ENCODE results near the gene TCHHL1. TPM values are rescaled to one million over a fixed set of nuclear protein-coding genes. Genes with fewer than 3 reads are reported as not detected.

TCHHL1 gene
- total RNA-seq (2021) (not detected in 3 replicates), Bru-seq, nascent RNA (not detected)
- long read RNA-seq, experiment 1, result 0 reads
- long read RNA-seq, experiment 2, result 0 reads
- long read RNA-seq, experiment 3, result 0 reads

DNA sequence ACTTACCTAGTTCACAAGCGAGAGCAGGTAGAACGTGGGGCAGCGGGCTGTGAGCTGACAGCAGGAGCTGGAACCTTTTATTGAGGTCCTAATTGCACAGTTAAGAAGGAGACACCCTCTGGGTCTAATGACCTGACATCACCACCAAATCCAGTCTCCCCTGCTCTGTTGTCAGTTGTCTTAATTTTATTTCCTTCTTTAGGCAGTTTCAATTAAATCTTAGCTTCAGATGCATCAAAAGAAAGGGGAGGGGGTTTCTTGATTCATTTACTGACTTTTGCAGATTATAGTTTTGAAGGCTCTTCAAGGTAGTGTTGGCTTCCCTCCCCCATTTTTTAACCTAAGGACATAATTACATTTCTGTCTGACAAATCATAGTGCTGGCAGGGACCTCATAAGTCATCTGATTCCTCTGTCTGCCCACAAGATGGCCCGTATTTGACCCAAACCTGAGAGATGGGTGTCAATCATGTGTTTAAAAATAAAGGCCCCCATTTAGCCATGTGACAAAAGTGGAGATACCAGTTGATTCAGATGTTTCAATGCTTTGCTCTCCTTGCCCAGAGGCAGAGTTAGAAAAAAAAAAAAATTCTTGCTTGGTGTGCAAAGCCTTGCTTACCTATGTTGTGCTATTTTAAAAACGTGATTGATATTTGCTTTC is at the start of gene TCHHL1:
Gene TCHHL1, minus strand, starts transcription at position 51 of the 661 bp plus-strand sequence. CDS start 921 bp downstream, outside the sequence.
- POLR2A ChIA-PET, result no interaction called here
- ATAC-seq (no peak), DNase-seq (ENCODE audit: low spot score) (no peak)
- Mint-ChIP-seq H3K27me3 (ENCODE audit: low read depth) (peaks cover 29% of the 10 kb centered on the region), H3K27ac (no peak within 1 kb of the TSS), H3K4me3 (no peak within 1 kb of the TSS), H3K4me1 (no peaks in the 10 kb centered on the region), H3K9me3 (peaks cover 39% of the 10 kb centered on the region), H3K36me3 (0 out of 2 replicates have a peak, but pooled peaks cover 2% of the 10 kb centered on the region)
- TF ChIP-seq TP53 (CRISPR knock-in tag; IDR thresholded peaks at IDR 0.05) (no peak), KAT7 (CRISPR knock-in tag; IDR thresholded peaks at IDR 0.05; ENCODE audit: borderline replicate concordance) (no peak), ZBTB21 (CRISPR knock-in tag; IDR thresholded peaks at IDR 0.05; ENCODE audit: borderline replicate concordance) (no peak), TEAD1 (CRISPR knock-in tag; IDR thresholded peaks at IDR 0.05) (no peak), MYBL2 (CRISPR knock-in tag; IDR thresholded peaks at IDR 0.05) (no peak), SMAD4 (CRISPR knock-in tag; IDR thresholded peaks at IDR 0.05) (no peak), PRRX2 (CRISPR knock-in tag; IDR thresholded peaks at IDR 0.05) (no peak)
- TF ChIP-seq, protein P1, sequence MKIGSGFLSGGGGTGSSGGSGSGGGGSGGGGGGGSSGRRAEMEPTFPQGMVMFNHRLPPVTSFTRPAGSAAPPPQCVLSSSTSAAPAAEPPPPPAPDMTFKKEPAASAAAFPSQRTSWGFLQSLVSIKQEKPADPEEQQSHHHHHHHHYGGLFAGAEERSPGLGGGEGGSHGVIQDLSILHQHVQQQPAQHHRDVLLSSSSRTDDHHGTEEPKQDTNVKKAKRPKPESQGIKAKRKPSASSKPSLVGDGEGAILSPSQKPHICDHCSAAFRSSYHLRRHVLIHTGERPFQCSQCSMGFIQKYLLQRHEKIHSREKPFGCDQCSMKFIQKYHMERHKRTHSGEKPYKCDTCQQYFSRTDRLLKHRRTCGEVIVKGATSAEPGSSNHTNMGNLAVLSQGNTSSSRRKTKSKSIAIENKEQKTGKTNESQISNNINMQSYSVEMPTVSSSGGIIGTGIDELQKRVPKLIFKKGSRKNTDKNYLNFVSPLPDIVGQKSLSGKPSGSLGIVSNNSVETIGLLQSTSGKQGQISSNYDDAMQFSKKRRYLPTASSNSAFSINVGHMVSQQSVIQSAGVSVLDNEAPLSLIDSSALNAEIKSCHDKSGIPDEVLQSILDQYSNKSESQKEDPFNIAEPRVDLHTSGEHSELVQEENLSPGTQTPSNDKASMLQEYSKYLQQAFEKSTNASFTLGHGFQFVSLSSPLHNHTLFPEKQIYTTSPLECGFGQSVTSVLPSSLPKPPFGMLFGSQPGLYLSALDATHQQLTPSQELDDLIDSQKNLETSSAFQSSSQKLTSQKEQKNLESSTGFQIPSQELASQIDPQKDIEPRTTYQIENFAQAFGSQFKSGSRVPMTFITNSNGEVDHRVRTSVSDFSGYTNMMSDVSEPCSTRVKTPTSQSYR (CRISPR knock-in tag; IDR thresholded peaks at IDR 0.05), result no peak
- TF ChIP-seq, protein P2, sequence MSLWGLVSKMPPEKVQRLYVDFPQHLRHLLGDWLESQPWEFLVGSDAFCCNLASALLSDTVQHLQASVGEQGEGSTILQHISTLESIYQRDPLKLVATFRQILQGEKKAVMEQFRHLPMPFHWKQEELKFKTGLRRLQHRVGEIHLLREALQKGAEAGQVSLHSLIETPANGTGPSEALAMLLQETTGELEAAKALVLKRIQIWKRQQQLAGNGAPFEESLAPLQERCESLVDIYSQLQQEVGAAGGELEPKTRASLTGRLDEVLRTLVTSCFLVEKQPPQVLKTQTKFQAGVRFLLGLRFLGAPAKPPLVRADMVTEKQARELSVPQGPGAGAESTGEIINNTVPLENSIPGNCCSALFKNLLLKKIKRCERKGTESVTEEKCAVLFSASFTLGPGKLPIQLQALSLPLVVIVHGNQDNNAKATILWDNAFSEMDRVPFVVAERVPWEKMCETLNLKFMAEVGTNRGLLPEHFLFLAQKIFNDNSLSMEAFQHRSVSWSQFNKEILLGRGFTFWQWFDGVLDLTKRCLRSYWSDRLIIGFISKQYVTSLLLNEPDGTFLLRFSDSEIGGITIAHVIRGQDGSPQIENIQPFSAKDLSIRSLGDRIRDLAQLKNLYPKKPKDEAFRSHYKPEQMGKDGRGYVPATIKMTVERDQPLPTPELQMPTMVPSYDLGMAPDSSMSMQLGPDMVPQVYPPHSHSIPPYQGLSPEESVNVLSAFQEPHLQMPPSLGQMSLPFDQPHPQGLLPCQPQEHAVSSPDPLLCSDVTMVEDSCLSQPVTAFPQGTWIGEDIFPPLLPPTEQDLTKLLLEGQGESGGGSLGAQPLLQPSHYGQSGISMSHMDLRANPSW (CRISPR knock-in tag; conservative IDR thresholded peaks at IDR 0.05; ENCODE audit: low read depth), result no peak
- TF ChIP-seq, protein P3, sequence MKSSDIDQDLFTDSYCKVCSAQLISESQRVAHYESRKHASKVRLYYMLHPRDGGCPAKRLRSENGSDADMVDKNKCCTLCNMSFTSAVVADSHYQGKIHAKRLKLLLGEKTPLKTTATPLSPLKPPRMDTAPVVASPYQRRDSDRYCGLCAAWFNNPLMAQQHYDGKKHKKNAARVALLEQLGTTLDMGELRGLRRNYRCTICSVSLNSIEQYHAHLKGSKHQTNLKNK (CRISPR knock-in tag; IDR thresholded peaks at IDR 0.05), result no peak
- TF ChIP-seq, protein P4, sequence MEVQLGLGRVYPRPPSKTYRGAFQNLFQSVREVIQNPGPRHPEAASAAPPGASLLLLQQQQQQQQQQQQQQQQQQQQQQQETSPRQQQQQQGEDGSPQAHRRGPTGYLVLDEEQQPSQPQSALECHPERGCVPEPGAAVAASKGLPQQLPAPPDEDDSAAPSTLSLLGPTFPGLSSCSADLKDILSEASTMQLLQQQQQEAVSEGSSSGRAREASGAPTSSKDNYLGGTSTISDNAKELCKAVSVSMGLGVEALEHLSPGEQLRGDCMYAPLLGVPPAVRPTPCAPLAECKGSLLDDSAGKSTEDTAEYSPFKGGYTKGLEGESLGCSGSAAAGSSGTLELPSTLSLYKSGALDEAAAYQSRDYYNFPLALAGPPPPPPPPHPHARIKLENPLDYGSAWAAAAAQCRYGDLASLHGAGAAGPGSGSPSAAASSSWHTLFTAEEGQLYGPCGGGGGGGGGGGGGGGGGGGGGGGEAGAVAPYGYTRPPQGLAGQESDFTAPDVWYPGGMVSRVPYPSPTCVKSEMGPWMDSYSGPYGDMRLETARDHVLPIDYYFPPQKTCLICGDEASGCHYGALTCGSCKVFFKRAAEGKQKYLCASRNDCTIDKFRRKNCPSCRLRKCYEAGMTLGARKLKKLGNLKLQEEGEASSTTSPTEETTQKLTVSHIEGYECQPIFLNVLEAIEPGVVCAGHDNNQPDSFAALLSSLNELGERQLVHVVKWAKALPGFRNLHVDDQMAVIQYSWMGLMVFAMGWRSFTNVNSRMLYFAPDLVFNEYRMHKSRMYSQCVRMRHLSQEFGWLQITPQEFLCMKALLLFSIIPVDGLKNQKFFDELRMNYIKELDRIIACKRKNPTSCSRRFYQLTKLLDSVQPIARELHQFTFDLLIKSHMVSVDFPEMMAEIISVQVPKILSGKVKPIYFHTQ (CRISPR knock-in tag; IDR thresholded peaks at IDR 0.05), result no peak
- TF ChIP-seq, protein P5, sequence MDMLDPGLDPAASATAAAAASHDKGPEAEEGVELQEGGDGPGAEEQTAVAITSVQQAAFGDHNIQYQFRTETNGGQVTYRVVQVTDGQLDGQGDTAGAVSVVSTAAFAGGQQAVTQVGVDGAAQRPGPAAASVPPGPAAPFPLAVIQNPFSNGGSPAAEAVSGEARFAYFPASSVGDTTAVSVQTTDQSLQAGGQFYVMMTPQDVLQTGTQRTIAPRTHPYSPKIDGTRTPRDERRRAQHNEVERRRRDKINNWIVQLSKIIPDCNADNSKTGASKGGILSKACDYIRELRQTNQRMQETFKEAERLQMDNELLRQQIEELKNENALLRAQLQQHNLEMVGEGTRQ (CRISPR knock-in tag; IDR thresholded peaks at IDR 0.05), result no peak
- CTCF ChIA-PET, result no interaction called here

DNA sequence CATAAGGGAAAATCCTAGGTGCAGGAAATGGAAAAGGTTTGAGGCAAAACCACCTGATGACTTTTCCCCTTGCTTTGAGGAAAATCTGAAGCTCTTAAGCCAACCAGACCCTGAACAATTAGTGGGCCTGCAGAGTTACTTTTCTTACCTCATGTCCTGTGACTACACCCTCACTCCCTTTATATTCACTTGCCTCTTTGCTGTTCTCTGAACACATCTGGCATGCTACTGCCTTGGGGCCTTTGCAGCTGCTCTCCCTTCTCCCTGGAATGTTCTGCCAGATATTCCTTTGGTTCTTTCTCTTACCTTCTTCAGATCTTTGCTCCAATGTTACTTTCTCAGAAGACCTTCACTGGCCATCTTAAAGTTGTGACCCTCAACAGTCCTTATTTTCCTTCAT is 48.4 kb upstream of the TCHHL1 start:
- DNase-seq (ENCODE audit: low spot score) (no peak), ATAC-seq (no peak)
- no peak overlapping the region for H3K27ac Mint-ChIP-seq
- ChIA-PET POLR2A (no interaction called here), CTCF (interaction anchor here (0.9 kb wide), 1 partner anchor 84 kb away, joined by 6 read pairs; no protein-coding TSS in a partner anchor)
- no peak overlapping the region for H3K4me3 Mint-ChIP-seq
- peaks cover 42% of the 10 kb centered on the region for H3K27me3 Mint-ChIP-seq (ENCODE audit: low read depth)
- H3K36me3 Mint-ChIP-seq, result peaks cover 3% of the 10 kb centered on the region
- H3K4me1 Mint-ChIP-seq, result no peaks in the 10 kb centered on the region
- H3K9me3 Mint-ChIP-seq, result peaks cover 73% of the 10 kb centered on the region
- TF ChIP-seq, protein P6, sequence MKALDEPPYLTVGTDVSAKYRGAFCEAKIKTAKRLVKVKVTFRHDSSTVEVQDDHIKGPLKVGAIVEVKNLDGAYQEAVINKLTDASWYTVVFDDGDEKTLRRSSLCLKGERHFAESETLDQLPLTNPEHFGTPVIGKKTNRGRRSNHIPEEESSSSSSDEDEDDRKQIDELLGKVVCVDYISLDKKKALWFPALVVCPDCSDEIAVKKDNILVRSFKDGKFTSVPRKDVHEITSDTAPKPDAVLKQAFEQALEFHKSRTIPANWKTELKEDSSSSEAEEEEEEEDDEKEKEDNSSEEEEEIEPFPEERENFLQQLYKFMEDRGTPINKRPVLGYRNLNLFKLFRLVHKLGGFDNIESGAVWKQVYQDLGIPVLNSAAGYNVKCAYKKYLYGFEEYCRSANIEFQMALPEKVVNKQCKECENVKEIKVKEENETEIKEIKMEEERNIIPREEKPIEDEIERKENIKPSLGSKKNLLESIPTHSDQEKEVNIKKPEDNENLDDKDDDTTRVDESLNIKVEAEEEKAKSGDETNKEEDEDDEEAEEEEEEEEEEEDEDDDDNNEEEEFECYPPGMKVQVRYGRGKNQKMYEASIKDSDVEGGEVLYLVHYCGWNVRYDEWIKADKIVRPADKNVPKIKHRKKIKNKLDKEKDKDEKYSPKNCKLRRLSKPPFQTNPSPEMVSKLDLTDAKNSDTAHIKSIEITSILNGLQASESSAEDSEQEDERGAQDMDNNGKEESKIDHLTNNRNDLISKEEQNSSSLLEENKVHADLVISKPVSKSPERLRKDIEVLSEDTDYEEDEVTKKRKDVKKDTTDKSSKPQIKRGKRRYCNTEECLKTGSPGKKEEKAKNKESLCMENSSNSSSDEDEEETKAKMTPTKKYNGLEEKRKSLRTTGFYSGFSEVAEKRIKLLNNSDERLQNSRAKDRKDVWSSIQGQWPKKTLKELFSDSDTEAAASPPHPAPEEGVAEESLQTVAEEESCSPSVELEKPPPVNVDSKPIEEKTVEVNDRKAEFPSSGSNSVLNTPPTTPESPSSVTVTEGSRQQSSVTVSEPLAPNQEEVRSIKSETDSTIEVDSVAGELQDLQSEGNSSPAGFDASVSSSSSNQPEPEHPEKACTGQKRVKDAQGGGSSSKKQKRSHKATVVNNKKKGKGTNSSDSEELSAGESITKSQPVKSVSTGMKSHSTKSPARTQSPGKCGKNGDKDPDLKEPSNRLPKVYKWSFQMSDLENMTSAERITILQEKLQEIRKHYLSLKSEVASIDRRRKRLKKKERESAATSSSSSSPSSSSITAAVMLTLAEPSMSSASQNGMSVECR (CRISPR knock-in tag; IDR thresholded peaks at IDR 0.05; ENCODE audit: borderline replicate concordance), result no peak
- TF ChIP-seq ZNF317 (CRISPR knock-in tag; IDR thresholded peaks at IDR 0.05; ENCODE audit: borderline replicate concordance, low read depth), result no peak
- TF ChIP-seq ATF1 (CRISPR knock-in tag; IDR thresholded peaks at IDR 0.05), result no peak
- TF ChIP-seq, protein P7, sequence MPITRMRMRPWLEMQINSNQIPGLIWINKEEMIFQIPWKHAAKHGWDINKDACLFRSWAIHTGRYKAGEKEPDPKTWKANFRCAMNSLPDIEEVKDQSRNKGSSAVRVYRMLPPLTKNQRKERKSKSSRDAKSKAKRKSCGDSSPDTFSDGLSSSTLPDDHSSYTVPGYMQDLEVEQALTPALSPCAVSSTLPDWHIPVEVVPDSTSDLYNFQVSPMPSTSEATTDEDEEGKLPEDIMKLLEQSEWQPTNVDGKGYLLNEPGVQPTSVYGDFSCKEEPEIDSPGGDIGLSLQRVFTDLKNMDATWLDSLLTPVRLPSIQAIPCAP (CRISPR knock-in tag; IDR thresholded peaks at IDR 0.05), result no peak
- TF ChIP-seq, protein P8, sequence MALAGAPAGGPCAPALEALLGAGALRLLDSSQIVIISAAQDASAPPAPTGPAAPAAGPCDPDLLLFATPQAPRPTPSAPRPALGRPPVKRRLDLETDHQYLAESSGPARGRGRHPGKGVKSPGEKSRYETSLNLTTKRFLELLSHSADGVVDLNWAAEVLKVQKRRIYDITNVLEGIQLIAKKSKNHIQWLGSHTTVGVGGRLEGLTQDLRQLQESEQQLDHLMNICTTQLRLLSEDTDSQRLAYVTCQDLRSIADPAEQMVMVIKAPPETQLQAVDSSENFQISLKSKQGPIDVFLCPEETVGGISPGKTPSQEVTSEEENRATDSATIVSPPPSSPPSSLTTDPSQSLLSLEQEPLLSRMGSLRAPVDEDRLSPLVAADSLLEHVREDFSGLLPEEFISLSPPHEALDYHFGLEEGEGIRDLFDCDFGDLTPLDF (CRISPR knock-in tag; IDR thresholded peaks at IDR 0.05), result no peak

All from WTC11 (cell line).